Measurements from ENCODE around the gene RFLNA. TPM values are rescaled to one million over a fixed set of nuclear protein-coding genes. Genes with fewer than 3 reads are reported as not detected.

The RFLNA gene
- total RNA-seq, 6 donors from 2014 or later = 0.30 to 0.67 (median 0.66) TPM; not detected in 3

GRCh38 chr12:124284368-124284767 lies 10.5 kb upstream of the RFLNA start:
- H3K27me3 ChIP-seq = no peaks in the 10 kb centered on the region
- no peak for ATAC-seq (ENCODE audit: low FRiP score in 2 of 2)
- 88 to 95% methylated on average over 5 of the region's 5 CpGs for WGBS, 2 donors
- DNase-seq = no peak
- H3K27ac ChIP-seq = no peak overlapping the region
- TF ChIP-seq POLR2A (IDR thresholded peaks at IDR 0.05) (no peak), POLR2AphosphoS5 (IDR thresholded peaks at IDR 0.05) (no peak), CTCF (IDR thresholded peaks at IDR 0.05) (no peak), EP300 (IDR thresholded peaks at IDR 0.05) (no peak)
- no peak overlapping the region for H3K4me3 ChIP-seq
- no peaks in the 10 kb centered on the region for H3K36me3 ChIP-seq
- H3K9me3 ChIP-seq = peaks cover 0 to 15% (median 9%) of the 10 kb centered on the region in 4 donors
- peaks cover 0 to 5% (median 4%) of the 10 kb centered on the region in 4 donors for H3K4me1 ChIP-seq

GRCh38 chr12:124286414-124286813 lies 8.5 kb upstream of the RFLNA start:
- no peak for TF ChIP-seq EP300 (IDR thresholded peaks at IDR 0.05)
- no peak for TF ChIP-seq CTCF (IDR thresholded peaks at IDR 0.05)
- no peak for TF ChIP-seq POLR2A (IDR thresholded peaks at IDR 0.05)
- TF ChIP-seq POLR2AphosphoS5 (IDR thresholded peaks at IDR 0.05) = no peak

DNA sequence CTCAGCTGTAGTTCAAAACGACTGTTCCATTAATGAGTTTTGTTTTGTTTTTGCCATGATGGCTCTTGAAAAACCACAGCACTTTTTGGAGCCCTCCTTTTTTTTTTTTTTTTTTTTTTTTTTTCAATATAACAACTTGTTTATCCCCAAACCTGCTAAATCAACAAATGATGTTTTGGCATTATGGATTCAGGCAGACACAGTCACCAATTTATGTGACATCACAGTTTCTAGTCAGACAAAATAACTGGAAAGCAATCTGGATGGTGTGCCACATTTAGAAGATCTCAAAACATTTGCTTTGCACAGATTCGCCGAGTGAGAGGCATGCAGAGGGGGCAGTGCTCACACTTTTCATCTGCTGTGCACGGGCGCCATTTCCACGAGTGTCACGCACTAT lies 7.9 kb upstream of the RFLNA start:
- WGBS, 2 donors = 73 to 83% methylated on average over 7 of the region's 7 CpGs

More at GRCh38 chr12:124286414-124286813, 8.5 kb upstream of the RFLNA start:
- no peak for DNase-seq
- H3K27ac ChIP-seq = no peak overlapping the region
- no peaks in the 10 kb centered on the region for H3K27me3 ChIP-seq
- no peak overlapping the region for H3K4me3 ChIP-seq
- no peaks in the 10 kb centered on the region for H3K36me3 ChIP-seq
- no peak for ATAC-seq (ENCODE audit: low FRiP score in 2 of 2)
- H3K9me3 ChIP-seq = peaks cover 0 to 15% (median 9%) of the 10 kb centered on the region in 4 donors
- H3K4me1 ChIP-seq = peaks cover 6 to 13% (median 10%) of the 10 kb centered on the region in 4 donors
- 67 to 72% methylated on average over 8 of the region's 8 CpGs for WGBS, 2 donors

DNA sequence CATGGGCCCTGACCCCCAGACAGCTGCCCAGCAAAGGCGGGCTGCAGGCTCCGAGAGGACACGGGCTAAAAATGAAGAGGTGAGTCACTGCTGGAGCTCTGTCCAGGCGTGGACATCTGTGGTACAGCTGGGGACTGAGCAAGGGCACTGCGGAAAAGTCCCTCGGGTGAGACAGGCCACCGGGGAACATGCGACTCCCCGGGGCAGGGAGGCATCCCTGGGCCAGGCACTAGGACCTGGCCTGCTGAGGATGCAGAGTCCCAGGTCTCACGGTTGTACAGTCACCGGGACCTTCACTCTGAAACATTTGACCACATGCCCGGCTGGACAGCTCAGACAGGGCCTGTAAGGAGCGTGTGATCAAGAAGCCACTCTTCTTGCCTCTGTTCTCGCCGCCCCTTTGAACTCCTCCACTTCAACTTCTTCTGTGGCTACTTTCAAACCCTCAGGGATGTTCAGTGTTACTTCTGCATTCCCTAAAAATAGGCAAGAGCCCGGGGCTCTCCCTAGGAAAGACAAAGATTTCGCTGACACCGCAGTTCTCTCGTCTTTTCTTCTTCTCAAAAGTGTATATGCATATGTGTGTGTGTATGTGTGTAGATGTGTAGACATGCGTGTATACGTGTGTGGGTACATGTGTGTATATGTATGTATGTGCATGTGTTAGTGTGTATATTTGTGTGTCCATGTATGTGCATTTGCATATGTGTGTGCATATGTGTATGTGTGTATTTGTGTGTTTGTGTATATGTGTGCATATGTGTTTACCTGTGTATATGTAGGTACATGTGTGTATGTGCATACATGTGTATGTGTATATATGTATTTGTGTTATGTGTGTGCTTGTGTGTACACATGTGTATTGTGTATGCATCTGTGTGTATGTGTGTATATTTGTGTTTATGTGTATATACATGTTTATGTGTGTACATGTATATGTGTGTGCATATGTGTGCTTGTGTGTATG lies 5.0 kb upstream of the RFLNA start:
- Histone ChIP-seq H3K4me3 (no peak overlapping the region), H3K9me3 (peaks cover 0 to 4% (median 3%) of the 10 kb centered on the region in 4 donors), H3K36me3 (no peaks in the 10 kb centered on the region), H3K4me1 (peaks cover 11 to 17% (median 15%) of the 10 kb centered on the region in 4 donors), H3K27me3 (peaks cover 0 to 2% (median 1%) of the 10 kb centered on the region in 4 donors), H3K27ac (peak overlapping the region in 1 of 4 donors; percentile 28)
- 52 to 63% methylated on average over 19 to 21 of the region's 21 CpGs for WGBS, 2 donors
- DNase-seq = peak in 1 of 2 donors; percentile 36
- peak in 1 of 2 donors; percentile 15 for TF ChIP-seq POLR2AphosphoS5 (IDR thresholded peaks at IDR 0.05)
- TF ChIP-seq CTCF (IDR thresholded peaks at IDR 0.05) = no peak
- ATAC-seq (ENCODE audit: low FRiP score in 2 of 2) = peak; percentile 44 to 53

More for the DNA sequence above, 7.9 kb upstream of the RFLNA start:
- TF ChIP-seq CTCF (IDR thresholded peaks at IDR 0.05) (no peak), POLR2A (IDR thresholded peaks at IDR 0.05) (no peak), POLR2AphosphoS5 (IDR thresholded peaks at IDR 0.05) (no peak), EP300 (IDR thresholded peaks at IDR 0.05) (no peak)
- peaks cover 0 to 15% (median 9%) of the 10 kb centered on the region in 4 donors for H3K9me3 ChIP-seq
- no peak overlapping the region for H3K27ac ChIP-seq
- DNase-seq (no peak), ATAC-seq (ENCODE audit: low FRiP score in 2 of 2) (no peak)
- no peak overlapping the region for H3K4me3 ChIP-seq
- no peaks in the 10 kb centered on the region for H3K27me3 ChIP-seq
- H3K4me1 ChIP-seq = peaks cover 6 to 13% (median 10%) of the 10 kb centered on the region in 4 donors
- no peaks in the 10 kb centered on the region for H3K36me3 ChIP-seq
